ENCODE results near the gene WDR87. TPM values are rescaled to one million over a fixed set of nuclear protein-coding genes. Genes with fewer than 3 reads are reported as not detected.

WDR87 gene
- total and polyA plus RNA-seq, 2 of the 8 experiments (the other 6 are each of a cell fraction or from before 2014, with no cell fraction given), result not detected

GRCh38 chr19:37932985-37933936, 26.9 kb upstream of the WDR87 start:
- Histone ChIP-seq H3K9me3 (ENCODE audit: insufficient read depth in 2 of 2, low read depth in 1 of 2, low read length in 1 of 2) (peaks cover 3 to 9% of the 10 kb centered on the region in 2 experiments; a peak in 2 of 4 replicates), H4K5ac (ENCODE audit: insufficient read length, low read depth, low read length) (no peak overlapping the region), H3K36me3 (ENCODE audit: control insufficient read depth in 2 of 4, insufficient read depth in 4 of 4, low read length in 3 of 4) (peaks cover 0 to 10% (median 4%) of the 10 kb centered on the region in 4 experiments; a peak in 2 of 8 replicates), H2AK5ac (ENCODE audit: low read depth, low read length) (no peak overlapping the region), H3K79me1 (ENCODE audit: low read depth, low read length) (peaks cover 31% of the 10 kb centered on the region), H3K14ac (ENCODE audit: insufficient read length) (no peak overlapping the region), H3K9ac (replicated peaks in 1 of 4; ENCODE audit: extremely low read depth in 1 of 4, low read depth in 3 of 4, low read length in 3 of 4) (no peak overlapping the region; a peak in 1 of 7 replicates), H3K79me2 (ENCODE audit: control insufficient read depth in 1 of 2, insufficient read depth in 2 of 2, low read length in 2 of 2) (peaks cover 7 to 66% of the 10 kb centered on the region in 2 experiments), H3K23me2 (ENCODE audit: low read depth, low read length) (peaks cover 8% of the 10 kb centered on the region; the same call in 1 of the 2 replicates), H3K4me2 (ENCODE audit: insufficient read depth in 1 of 2, low read depth in 2 of 2, low read length in 2 of 2) (peak overlapping the region; percentile 71 to 77), H3K56ac (replicated peaks; ENCODE audit: insufficient read length, low read depth, low read length) (no peak overlapping the region), H2BK12ac (ENCODE audit: low read depth, low read length) (peak overlapping the region; percentile 99), H3K4me3 (ENCODE audit: extremely low read depth in 1 of 4, insufficient read depth in 2 of 4, low read depth in 3 of 4, low read length in 4 of 4) (peak overlapping the region in 2 of 4 experiments; percentile 35 to 52; a peak in 5 of 8 replicates), H4K20me1 (replicated peaks in 1 of 2; ENCODE audit: control insufficient read depth in 1 of 2, insufficient read depth in 2 of 2, low read length in 2 of 2) (peaks cover 0 to 1% of the 10 kb centered on the region in 2 experiments), H2BK5ac (ENCODE audit: low read depth, low read length) (peak overlapping the region; percentile 91), H3K4ac (replicated peaks; ENCODE audit: insufficient read length, low read depth, low read length) (no peak overlapping the region), H3K27ac (ENCODE audit: low read depth, low read length) (peak overlapping the region; percentile 91; the same call in 1 of the 2 replicates), H3K23ac (ENCODE audit: insufficient read length) (no peak overlapping the region), H4K8ac (ENCODE audit: extremely low read depth, insufficient read depth, low read length) (no peak overlapping the region), H2BK120ac (replicated peaks; ENCODE audit: low read depth, low read length) (peak overlapping the region; percentile 56), H3K4me1 (replicated peaks in 1 of 4; ENCODE audit: control insufficient read depth in 3 of 4, insufficient read depth in 4 of 4, low read length in 3 of 4) (peaks cover 19 to 39% (median 32%) of the 10 kb centered on the region in 4 experiments), H2BK20ac (ENCODE audit: low read length) (peak overlapping the region; percentile 49; the same call in 1 of the 2 replicates), H4K91ac (replicated peaks; ENCODE audit: insufficient read length, low read length) (peak overlapping the region; percentile 41), H3K27me3 (replicated peaks in 1 of 4; ENCODE audit: control insufficient read depth in 3 of 4, extremely low read depth in 1 of 4, insufficient read depth in 3 of 4, low read length in 3 of 4) (no peaks in the 10 kb centered on the region), H3K18ac (ENCODE audit: extremely low read depth, low read length) (peak overlapping the region; percentile 92; the same call in 1 of the 2 replicates), H2AFZ (ENCODE audit: low read length) (no peak overlapping the region), H2BK15ac (ENCODE audit: low read length) (peak overlapping the region; percentile 97)
- DNase-seq (ENCODE audit: low read depth in 1 of 2, low spot score in 2 of 2) (no peak), FAIRE-seq (no peak)
- ChIA-PET CTCF (ENCODE audit: partially characterized antibody) (interaction anchor here (0.7 to 4.3 kb wide), 13 partner anchors 10 to 163 kb away, joined by 3 to 24 read pairs (median 5); partner anchors contain the start of genes SIPA1L3 and WDR87), POLR2A (ENCODE audit: partially characterized antibody) (interaction anchor here (0.6 to 4.3 kb wide), 15 partner anchors 7 to 114 kb away, joined by 3 to 37 read pairs (median 5); partner anchors contain the start of genes SIPA1L3 and WDR87)
- 55% methylated on average over 9 of the region's 12 CpGs; no CpG with 5 or more reads in 1 of the 2 experiments for WGBS, 2 experiments (ENCODE audit: extremely low coverage in 1 of 2, insufficient coverage in 1 of 2, insufficient read length in 1 of 2, insufficient replicate concordance in 2 of 2, low coverage in 1 of 2, low lambda C conversion rate in 2 of 2, missing lambda C conversion rate in 1 of 2)
- TF ChIP-seq CREB1 (IDR thresholded peaks at IDR 0.05) (no peak), GTF2F1 (IDR thresholded peaks at IDR 0.05; ENCODE audit: borderline replicate concordance, low read depth, low read length) (no peak), PHF8 (conservative IDR thresholded peaks at IDR 0.05; ENCODE audit: low read depth, low read length) (no peak), CBX5 (IDR thresholded peaks at IDR 0.05; ENCODE audit: low read depth, low read length) (no peak), RXRA (IDR thresholded peaks at IDR 0.05; ENCODE audit: insufficient read depth, low read depth, low read length) (0 out of 2 replicates have a peak, but pooled peaks have one; percentile 10), ASH2L (IDR thresholded peaks at IDR 0.05; ENCODE audit: low read length) (no peak), KDM1A (IDR thresholded peaks at IDR 0.05; ENCODE audit: borderline replicate concordance, low read length) (peak; percentile 49; the same call in 1 of the 2 replicates), ATF2 (IDR thresholded peaks at IDR 0.05; ENCODE audit: low read length) (no peak), POLR2AphosphoS5 (IDR thresholded peaks at IDR 0.05; ENCODE audit: low read depth, low read length) (no peak)

Data from H1 (cell line).